Peyer's patch (tissue), 4 donors: ENCODE measurements around the gene FBLL1. TPM values are rescaled to one million over a fixed set of nuclear protein-coding genes. Genes with fewer than 3 reads are reported as not detected.

Experiments used
- DNase-seq, 3 donors: peaks; one replicate each; pipeline ENCODE4 v3.0.0-alpha.2; 2017 to 2019
- H3K27ac ChIP-seq, 4 donors: fragments of 200-600 bp; sonication (generic); one replicate each; pipeline ENCODE4 v1.5.1; 2016 to 2019
- H3K27me3 ChIP-seq, 2 donors: fragments of 200-600 bp; sonication (generic); one replicate each; pipeline ENCODE4 v1.5.1; 2019
- H3K36me3 ChIP-seq, 3 donors: fragments of 200-600 bp; sonication (generic); one replicate each; pipeline ENCODE4 v1.5.1; 2016 to 2019
- H3K4me1 ChIP-seq, 4 donors: fragments of 200-600 bp; sonication (generic); one replicate each; pipeline ENCODE4 v1.5.1; 2016 to 2019
- H3K4me3 ChIP-seq, 4 donors: fragments of 200-600 bp; sonication (generic); 1 replicate in 3 of 4; 2 replicates in 1 of 4; pipeline ENCODE4 v1.5.1; 2016 to 2019; ENCODE audit warnings: mild to moderate bottlenecking in 1 of 4
- H3K9me3 ChIP-seq, 4 donors: fragments of 200-600 bp; sonication (generic); one replicate each; pipeline ENCODE4 v1.5.1; 2016 to 2019; ENCODE audit warnings: mild to moderate bottlenecking in 1 of 4
- POLR2A ChIP-seq, 2 donors: fragments of 450-650 bp; IDR thresholded peaks; one replicate each; pipeline ENCODE4 v1.5.1; 2017; ENCODE audit warnings: antibody characterized with exemption in 2 of 2, mild to moderate bottlenecking in 2 of 2, moderate library complexity in 2 of 2
- total RNA-seq, 4 donors: library from RNA; depleted of rRNA; stranded (reverse); fragments of >200 nt; gene quantifications; one replicate each; pipeline ENCODE4 v1.1.0, GENCODE V29; 2016
- TF ChIP-seq, protein P1 (sequence below), 6 experiments: fragments of 450-650 bp in 4 of 6; fragments of 200-600 bp in 2 of 6; sonication (generic) in 1 of 6; IDR thresholded peaks; one replicate each; pipeline ENCODE4 v1.5.1; 2017 to 2019; ENCODE audit warnings: antibody characterized with exemption in 6 of 6, mild to moderate bottlenecking in 3 of 6, moderate library complexity in 1 of 6

The FBLL1 gene
- 1 to 10 TPM in 2 of 4 donors, not detected in 2; 1.8 to 1.9 TPM for total RNA-seq

DNA sequence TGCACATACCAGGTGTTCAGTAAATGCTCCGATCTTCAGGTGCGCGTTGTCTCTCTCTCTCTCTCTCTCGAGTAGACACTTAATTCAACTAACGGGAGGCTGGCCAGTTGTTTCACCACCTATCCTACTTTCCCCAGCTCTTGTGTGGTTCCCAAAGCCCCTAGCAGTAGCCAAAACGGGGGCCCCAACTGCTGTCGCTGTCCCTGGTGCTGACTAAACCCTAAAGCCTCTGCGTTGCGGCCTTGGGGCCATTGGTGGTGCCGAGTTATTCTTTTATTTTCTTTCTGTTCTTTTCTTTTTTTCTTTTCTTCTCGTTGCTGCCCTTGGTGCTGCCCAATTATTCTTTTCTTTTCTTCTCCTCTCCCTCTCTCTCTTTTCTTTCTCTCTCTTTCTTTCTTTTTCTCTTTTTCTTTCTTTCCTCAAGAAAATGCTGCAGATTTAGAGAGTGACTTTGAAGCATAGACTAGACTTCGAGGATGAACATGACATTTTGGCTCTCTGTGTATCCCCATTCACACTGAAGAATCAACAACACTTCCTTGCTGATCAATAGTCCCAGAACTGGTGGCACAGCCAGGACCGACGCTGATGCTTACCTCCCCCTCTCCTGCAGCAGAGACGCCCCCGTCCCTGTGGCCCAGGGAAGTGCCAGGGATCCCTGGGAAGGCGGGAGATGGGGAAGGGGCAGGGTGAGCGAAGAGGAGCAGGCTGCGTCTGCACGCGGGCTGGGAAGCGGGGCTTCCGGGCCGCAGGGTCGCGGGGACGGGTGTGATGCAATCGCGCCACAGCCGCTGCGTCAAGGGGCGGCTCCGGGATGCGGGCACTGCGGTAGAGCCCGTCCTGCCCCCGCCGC, at the start of gene FBLL1:
FBLL1 (plus strand) TSS at position 785 of the 853 bp plus-strand sequence. CDS start 200 bp downstream, outside the sequence.
- peak within 1 kb of the TSS in 3 of 4 donors; percentile 32 to 47 (median 46) for H3K4me3 ChIP-seq
- H3K9me3 ChIP-seq: no peaks in the 10 kb centered on the region
- DNase-seq: no peak
- peaks cover 0 to 11% of the 10 kb centered on the region in 2 donors for H3K27me3 ChIP-seq
- H3K27ac ChIP-seq: no peak within 1 kb of the TSS
- TF ChIP-seq POLR2A (IDR thresholded peaks at IDR 0.05): no peak
- TF ChIP-seq, protein P1, sequence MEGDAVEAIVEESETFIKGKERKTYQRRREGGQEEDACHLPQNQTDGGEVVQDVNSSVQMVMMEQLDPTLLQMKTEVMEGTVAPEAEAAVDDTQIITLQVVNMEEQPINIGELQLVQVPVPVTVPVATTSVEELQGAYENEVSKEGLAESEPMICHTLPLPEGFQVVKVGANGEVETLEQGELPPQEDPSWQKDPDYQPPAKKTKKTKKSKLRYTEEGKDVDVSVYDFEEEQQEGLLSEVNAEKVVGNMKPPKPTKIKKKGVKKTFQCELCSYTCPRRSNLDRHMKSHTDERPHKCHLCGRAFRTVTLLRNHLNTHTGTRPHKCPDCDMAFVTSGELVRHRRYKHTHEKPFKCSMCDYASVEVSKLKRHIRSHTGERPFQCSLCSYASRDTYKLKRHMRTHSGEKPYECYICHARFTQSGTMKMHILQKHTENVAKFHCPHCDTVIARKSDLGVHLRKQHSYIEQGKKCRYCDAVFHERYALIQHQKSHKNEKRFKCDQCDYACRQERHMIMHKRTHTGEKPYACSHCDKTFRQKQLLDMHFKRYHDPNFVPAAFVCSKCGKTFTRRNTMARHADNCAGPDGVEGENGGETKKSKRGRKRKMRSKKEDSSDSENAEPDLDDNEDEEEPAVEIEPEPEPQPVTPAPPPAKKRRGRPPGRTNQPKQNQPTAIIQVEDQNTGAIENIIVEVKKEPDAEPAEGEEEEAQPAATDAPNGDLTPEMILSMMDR (IDR thresholded peaks at IDR 0.05): no peak
- H3K36me3 ChIP-seq: no peaks in the 10 kb centered on the region
- H3K4me1 ChIP-seq: peaks cover 0 to 8% (median 0%) of the 10 kb centered on the region in 4 donors

DNA sequence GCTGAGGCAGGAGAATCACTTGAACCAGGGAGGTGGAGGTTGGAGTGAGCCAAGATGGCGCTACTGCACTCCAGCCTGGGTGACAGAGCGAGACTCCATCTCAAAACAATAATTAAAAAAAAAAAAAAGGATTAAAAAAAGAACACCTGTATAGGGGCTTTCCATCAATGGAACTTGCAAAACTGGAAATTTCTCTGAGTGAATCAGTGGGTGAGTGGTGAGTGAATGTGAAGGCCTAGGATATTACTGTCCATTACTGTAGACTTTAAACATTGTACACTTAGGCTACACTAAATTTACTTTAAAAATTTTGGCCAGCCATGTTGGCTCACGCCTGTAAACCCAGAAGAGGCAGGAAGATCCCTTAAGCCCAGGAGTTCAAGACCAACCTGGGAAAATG, 48.5 kb upstream of the FBLL1 start:
- H3K9me3 ChIP-seq: no peaks in the 10 kb centered on the region
- TF ChIP-seq, protein P1 (IDR thresholded peaks at IDR 0.05): no peak
- no peak for TF ChIP-seq POLR2A (IDR thresholded peaks at IDR 0.05)
- no peak for DNase-seq

DNA sequence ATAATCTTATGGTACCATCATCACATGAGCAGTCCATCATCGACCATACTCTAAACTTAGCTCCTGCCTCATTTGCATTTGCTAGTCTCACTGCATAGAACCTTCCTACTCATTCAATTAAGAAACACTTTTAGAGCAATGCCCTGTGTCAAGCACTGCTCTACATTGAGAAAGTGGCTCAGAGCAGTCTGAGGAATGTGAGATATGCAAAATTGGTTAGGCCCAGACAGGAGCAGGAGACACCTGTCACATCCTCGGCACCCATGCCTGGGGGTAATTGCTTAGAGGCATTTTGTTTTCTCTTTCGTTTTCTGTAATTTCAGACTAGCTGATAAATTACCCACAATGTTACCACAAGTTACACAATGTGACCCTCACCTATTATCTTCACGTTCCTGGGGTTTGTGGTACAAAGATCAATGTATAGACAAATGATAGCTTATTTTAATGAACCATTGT, 47.7 kb upstream of the FBLL1 start:
- Histone ChIP-seq H3K4me1 (no peaks in the 10 kb centered on the region), H3K36me3 (no peaks in the 10 kb centered on the region), H3K27me3 (no peaks in the 10 kb centered on the region), H3K9me3 (no peaks in the 10 kb centered on the region), H3K4me3 (no peak overlapping the region), H3K27ac (no peak overlapping the region)
- TF ChIP-seq, protein P1 (IDR thresholded peaks at IDR 0.05): no peak
- no peak for TF ChIP-seq POLR2A (IDR thresholded peaks at IDR 0.05)
- DNase-seq: peak in 1 of 3 donors; percentile 49

More for the DNA sequence above, 48.5 kb upstream of the FBLL1 start:
- Histone ChIP-seq H3K36me3 (no peaks in the 10 kb centered on the region), H3K27ac (no peak overlapping the region), H3K4me1 (no peaks in the 10 kb centered on the region), H3K4me3 (no peak overlapping the region), H3K27me3 (no peaks in the 10 kb centered on the region)

DNA sequence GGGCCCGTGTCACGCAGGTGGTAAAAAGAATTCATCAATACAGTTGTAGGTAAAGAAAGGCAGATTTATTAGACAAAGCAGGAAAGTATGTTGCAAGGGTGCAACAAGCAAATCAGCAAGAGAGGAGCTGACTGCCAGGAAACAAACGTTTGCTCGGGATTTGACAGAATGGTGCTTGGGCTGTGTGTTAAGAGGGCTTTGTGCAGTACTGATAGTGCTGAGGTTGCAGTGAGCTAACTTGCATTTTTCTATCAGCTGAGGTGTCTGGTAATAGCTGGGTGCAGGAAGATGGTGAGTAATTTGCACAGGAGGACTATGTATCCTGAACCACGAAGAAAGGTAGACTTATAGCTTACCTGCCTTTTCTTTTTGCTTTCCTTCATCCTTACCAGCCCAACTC, 46.7 kb upstream of the FBLL1 start:
- Histone ChIP-seq H3K27ac (no peak overlapping the region), H3K36me3 (no peaks in the 10 kb centered on the region), H3K27me3 (no peaks in the 10 kb centered on the region), H3K4me1 (peaks cover 0 to 3% (median 0%) of the 10 kb centered on the region in 4 donors), H3K9me3 (no peaks in the 10 kb centered on the region), H3K4me3 (no peak overlapping the region)
- DNase-seq: no peak
- TF ChIP-seq POLR2A (IDR thresholded peaks at IDR 0.05): no peak
- TF ChIP-seq, protein P1 (IDR thresholded peaks at IDR 0.05): no peak

DNA sequence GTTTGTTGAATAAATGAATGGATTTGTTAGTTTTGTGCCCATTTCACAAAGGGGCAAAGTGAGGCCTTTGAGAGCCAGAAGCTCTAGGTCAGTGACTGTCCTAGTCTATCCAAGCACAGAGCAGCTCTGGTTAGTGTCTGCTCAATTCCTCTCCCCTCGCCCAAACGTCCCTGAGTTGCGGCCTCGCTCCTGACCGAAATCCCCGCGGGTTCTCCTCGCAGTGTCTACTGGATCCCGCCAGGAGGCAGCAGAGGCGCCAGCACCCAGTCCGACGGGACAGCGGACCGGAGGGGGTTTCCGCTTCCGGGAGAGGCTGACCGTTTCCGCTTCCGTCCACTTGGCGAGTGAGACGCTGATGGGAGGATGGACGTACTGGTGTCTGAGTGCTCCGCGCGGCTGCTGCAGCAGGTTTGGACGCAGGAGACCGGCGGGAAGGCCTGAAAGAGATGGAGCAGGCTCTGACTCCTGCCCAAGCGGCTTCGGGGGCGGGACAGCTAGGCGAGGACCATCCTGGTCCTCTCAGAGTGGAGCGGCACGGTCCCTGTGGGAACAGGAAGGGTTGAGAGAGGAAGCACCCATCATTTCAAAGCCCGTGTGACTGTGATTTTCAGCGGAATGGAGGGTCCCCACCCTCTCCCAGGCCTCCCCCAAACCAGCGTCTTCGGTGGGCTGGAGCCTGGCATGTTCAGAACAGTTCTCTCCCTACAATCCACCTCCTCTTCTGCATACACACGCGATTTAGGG, 42.8 kb upstream of the FBLL1 start, which contains the start of gene RARS1:
RARS1 (plus strand) TSS at position 336 of the 744 bp plus-strand sequence; CDS start at position 364, 28 bp downstream.
- H3K27ac ChIP-seq: peak within 1 kb of the TSS; percentile 62 to 84 (median 78)
- peaks cover 0 to 33% (median 0%) of the 10 kb centered on the region in 3 donors for H3K36me3 ChIP-seq
- DNase-seq: peak; percentile 81 to 96 (median 92)
- peak within 1 kb of the TSS; percentile 66 to 90 (median 70) for H3K4me3 ChIP-seq
- no peaks in the 10 kb centered on the region for H3K9me3 ChIP-seq
- peaks cover 0 to 12% (median 3%) of the 10 kb centered on the region in 4 donors for H3K4me1 ChIP-seq
- TF ChIP-seq, protein P1 (IDR thresholded peaks at IDR 0.05): peak; percentile 90 to 98 (median 94)
- peak; percentile 87 to 88 for TF ChIP-seq POLR2A (IDR thresholded peaks at IDR 0.05)
- H3K27me3 ChIP-seq: no peaks in the 10 kb centered on the region
